HK-2 (cell line): ENCODE data around the gene C14orf119.

Experiments
- DNase-seq: peaks from one replicate; pipeline ENCODE4 v3.0.0-alpha.2; 2018; ENCODE audit not compliant: unreplicated experiment

Gene C14orf119

DNA sequence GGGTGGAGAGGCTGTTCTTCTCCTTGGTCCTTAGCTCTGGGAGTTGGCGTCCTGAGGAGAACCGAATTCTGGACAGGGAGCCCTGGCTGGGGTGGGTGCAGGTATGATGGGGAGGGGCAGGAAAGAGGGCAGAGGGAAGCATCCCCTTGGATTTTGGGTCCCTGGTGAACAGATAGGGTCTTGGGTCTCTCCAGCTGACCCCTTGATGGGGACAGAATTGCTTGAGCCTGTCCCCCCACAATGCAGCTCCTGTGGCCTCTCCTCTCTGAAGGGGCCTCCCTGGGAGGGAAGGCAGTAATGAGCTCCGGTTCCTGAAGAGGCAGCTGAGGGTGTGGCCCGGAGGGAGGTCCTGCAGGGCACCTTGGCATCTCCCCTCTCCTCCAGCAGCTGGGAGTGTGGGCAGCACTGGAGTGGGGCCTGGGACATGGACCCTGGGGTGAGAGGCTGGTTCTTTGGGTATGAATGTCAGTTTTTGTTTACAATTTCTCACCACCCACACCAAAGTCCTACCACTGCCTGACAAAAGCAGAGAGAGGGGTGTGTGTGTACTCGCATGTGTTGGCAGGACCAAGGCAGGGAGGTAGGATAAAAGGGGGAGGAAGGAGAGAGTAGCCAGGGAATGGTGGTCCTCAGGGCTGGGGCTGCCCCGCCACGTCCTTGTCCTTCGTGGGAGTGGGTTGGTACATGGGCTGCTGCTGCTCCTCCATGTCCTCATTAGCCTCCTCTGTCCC is 31.4 kb downstream of the C14orf119 start:
- no peak for DNase-seq

DNA sequence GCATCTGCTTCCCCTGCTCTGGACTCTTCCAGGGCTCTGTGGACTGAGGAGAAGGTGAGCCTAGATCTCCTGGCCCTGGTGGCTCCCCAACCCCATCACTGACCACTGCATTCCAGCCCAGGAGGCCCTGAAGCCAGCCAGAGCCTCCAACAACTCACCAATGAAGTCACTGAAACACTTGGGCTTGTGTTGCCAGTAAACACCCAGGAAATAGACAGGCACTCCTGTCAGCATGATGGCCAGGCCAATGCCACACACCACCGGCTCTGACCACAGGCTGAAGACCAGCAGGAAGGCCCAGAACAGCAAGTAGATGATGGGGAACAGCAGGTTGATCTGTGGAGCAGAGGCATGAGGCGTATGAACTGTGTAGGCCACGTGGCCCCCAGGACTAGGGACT is 32.6 kb downstream of the C14orf119 start:
- no peak for DNase-seq

DNA sequence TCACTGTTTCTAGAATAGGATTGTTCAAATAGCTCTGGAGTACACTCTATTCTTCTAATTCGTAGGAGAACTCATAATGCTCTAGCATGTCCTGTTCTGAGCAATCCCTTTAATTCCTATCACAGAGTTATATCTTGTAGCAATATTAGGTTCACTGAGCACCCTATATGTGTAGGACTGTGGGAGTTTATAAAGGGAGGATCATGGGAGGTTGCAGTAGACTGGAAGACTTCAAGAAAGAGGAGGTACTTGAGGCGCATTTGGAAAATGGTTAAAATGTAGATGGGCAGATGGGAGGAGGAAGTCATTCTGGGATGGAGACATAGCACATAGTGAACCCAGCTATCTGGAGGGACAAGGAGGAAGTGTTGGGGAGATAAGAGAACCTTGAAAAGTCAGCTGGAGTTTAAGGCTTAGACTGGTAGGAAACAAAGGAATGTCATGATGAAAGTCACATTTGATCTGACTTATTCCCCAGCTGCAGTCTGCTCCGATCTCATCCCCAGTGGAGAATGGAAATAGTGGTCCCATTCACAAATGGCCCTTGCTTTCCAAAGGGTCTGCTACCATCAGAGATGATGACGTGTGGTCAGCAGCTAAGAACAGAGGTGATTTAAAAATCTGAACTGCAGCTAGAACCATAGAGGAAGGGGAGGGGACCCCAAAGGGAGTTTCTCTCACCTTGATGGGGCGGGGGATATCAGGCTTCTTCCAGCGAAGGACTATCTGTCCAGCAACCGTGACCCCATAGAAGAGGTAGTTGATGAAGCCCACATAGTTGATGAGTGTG is 33.9 kb downstream of the C14orf119 start:
- no peak for DNase-seq

DNA sequence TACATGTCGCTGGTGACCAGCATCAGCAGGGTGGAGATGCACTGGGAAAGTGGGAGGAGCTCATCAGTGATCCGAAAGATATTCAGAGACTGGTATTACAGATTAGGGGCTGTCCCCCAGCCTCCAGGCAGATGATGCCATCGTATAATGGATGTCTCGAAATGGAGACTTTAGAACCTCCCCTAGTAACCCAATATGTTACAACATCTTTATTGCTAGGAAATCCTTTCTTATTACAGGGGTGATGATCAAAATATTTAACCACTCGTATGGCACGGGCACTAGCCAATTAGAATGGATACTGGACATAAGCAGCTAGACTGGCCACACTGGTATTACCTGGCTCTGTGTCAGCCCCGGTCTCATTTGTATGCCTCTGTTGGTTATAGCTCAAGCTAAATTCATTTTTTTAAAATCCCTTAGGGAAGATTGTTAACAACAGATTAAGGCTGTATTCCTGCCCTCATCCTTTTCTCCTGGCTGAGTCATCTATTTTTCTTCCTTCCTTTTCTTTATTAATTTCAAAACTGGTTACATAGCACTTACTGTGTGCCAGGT is 34.5 kb downstream of the C14orf119 start:
- DNase-seq = no peak

DNA sequence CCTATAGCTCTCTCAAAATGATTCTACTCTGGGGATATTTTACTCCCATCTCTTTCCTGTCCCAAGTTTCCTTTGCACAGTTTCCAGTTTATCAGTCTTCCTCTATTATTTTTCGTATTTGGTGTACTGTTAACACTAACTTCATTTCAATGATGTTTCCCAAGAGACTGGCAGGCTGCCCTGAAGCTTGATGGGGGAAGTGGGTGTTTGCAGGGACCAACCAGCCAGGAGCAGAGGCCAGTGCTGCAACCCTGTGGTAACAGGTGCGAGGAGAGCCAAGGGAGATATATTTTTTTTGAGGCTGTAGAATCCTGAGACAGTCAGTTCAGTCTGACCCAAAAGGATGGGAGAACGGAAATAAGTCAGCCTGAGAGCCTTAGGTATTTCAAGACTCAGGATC is 35.6 kb downstream of the C14orf119 start:
- no peak for DNase-seq

DNA sequence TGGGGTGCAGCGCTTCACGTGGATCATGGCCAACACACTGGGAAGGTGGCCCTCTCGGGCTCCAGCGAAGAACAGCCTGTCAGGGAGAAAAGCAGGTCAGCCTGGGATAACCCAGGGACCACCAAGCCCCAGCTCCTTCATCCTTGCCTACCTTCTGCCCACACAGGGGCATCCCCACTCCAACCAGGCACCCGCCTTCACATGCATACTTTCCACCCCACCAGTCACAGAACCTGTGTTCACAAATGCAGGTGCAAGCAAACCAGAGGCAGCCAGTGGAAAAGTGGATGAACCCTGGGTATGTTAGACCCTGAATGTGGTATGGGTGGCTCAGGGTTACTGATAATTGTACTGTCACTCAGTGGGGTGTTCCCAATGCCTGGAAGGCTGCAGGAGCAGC is 36.2 kb downstream of the C14orf119 start:
- DNase-seq = no peak

DNA sequence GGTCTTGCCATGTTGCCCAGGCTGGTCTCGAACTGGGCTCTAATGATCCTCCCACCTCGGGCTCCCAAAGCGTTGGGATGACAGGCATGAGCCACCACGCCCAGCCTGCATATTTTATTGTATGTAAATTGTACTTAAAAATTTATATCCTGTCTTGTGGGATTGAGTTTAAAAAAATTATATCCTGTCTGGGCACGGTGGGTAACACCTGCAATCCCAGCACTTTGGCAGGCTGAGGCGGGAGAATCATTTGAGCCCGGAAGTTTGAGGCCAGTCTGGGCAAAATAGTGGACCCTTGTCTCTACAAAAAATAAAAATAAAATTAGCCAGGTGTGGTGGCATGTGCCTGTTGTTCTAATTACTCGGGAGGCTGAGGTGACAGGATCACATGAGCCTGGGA is 37.7 kb downstream of the C14orf119 start:
- DNase-seq = no peak

DNA sequence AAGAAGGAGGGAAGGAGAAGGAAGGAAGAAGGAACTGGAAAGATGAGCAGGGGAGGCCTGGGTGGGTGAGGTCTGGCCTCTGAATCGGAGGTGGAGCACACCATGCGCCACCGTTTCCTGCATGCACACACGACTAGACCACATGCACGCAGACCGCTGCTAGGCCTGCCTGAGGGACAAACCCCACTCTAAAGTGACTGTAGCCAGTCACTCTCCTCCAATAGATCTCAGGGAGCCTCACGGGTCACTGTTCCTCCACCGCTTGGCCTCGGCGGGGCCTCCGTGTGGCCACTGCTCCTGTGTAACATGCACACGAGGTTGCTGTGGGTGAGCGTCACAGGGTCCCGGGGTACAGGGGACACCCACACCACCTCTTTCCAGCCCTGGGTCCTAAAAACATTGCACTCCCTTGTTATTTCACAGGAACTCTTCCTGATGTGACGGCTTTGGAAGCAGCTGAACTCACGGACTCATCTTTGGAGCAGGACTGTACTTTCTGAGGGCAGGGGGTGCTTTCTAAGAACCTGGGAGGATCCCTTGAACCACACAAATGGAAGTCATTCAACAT is 41.3 kb downstream of the C14orf119 start:
- DNase-seq = no peak

DNA sequence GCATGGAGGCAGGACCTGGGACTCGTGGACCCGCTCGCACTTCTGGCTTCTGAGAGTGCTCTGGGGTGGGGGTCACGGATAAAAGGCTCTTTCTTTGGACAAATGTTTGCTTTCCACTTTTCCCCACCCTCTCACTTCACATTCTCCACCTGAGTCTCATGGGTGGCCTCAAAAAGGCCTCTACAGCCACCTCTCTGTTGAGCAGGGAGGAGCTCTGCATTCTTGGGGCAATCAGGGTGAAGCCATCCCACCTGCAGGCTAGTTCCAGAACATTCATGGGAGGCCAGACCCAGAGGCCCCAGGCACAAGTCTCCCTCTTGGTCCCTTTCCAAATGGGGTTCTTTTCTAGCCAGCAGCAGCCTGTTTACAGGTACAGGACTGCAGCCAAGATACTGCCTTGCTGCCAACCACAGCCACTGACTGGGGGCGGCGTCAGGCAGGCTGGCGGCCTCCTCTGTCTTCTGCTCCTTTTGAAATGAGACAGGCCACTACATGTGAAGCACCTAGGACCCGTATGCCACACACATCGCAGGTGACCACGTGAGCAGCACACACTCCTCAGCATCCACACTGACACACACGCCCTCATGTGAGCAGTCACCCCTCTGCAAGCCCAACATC is 42.0 kb downstream of the C14orf119 start:
- DNase-seq = no peak

DNA sequence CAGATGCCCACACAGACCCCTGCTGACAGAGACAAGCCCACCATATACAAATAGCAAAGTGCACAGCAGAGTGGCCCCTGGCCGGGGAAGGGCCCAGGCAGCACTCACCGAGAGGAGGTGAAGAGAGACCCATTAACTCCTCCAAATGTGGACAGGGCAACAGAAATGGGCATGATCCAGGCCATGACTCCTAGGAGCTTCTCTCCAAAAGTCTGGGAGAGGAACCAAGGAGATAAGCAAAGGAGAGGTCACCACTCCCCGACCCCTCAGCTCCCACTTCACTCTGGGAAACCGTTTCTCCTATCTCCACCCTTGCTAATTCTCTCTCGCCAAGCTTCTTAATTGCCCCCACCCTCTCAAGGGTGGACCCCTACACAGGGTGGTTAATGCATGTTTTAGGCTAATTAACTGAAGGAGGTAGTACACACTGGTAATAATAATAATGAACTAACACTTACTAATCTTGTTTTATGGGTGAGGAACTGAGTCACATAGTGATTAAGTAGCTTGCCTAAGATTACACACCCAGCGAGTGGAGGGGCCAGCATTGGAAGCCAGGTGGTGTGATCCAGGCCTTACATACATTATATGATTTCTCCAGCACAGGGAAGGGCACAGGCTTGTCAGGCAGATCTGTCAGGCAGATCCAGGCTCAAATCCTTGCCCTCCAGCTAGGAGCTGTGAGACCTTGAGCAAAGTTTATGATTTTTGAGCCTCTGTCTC is 42.7 kb downstream of the C14orf119 start:
- no peak for DNase-seq

DNA sequence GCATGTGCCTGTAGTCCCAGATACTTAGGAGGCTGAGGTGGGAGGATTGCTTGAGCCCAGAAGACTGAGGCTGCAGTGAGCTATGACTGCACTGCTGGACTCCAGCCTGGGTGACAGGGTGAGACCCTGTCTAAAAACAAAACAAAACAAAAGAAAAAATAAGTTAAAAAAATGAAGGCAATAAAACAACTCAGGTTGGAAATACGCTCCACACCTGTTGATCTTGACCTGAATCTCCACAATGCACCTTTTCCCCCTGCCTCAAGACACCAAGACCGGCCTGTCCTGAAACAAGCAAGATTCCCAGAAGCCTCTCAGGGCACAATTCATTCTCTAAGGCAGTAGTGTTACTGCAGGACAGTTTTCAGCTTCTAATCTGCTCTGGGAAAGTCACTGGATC is 44.6 kb downstream of the C14orf119 start:
- no peak for DNase-seq

DNA sequence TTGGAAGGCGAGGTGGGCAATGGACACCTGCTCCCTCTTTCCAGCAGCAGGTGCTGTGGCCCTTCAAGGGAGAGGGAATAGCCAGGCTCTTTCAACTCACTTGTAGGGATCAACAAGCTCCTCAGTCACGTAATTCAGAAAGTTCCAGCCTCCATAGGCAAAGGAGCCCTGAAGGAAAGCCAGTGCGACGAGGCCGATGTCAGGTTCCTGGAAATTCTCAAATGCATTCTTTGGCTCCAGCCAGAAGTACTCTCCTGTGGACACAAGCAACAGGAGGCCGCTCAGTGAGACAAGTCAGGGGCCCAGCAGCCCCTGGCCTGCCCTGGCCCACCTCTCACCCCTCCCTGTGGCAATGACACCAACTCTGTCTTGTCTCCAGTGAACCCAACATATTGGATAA is 45.1 kb downstream of the C14orf119 start:
- DNase-seq = no peak

DNA sequence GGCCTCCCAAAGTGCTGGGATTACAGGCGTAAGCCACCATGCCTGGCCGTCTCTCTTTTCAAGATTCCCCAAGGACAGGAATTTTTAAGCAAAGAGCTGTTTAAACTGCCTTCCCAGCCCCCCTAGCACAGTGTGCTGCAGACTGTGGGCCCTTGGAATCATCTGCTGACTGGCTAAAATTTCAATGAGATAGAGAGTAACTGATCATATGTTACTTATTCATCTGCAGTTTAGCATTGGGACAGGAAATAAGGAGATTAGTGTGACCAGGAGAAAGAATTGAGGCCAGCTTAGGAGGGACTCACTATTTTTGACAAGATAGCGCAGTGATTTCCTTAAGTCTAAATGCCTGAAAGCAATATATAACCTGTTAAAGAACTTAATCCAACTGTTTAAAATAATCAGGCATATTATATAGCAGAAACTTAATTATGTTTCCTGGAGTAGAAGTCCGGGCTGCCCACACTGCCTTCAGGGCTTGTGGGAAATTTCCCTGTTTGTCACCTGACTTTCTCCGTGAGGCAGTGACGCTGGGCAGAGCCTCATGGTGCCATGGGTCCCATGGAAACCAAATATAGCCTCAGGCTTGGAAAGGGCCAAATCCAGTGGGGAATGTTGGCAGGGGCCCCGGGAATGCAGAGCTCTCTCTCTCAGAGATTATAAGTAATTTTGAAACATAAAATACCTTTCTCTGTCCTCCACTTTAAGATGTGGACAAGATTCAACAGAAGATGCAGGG is 46.6 kb downstream of the C14orf119 start:
- DNase-seq = no peak

DNA sequence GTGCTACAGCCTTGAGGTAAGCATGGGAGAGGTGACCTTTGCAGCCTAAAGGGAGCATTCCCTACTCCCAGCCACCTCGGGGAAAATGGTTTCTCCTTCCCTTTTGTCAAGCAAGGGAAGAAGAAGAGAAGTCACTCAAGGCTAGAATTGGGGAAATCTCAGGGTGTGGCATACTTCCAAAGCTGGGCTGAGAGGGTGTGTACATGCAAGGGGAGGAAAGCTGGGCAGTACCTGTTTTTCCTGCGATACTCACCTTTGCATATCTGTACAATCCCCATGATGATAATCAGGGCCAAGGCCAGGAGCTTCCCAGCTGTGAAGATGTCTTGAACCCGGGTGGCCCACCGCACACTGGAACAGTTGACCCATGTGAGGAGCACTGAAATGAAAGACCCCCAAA is 47.5 kb downstream of the C14orf119 start:
- DNase-seq = no peak

DNA sequence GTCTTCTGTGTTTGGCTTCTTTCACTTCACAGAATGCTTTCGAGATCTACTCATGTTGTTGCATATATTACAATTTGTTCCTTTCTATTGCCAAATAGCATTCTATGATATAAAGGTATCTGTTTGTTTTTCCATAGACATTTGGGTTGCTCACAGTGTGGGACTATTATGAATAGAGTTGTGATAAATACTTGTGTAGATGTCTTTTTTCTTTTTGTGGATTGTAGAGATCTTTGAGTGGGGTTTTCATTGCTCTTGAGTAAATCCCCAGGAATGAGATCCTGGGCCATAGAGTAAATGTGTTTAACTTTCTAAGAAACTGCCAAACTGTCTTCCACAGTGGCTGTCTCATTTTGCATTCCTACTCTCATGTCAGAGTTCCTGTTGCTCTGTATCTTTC is 48.6 kb downstream of the C14orf119 start:
- DNase-seq = no peak

DNA sequence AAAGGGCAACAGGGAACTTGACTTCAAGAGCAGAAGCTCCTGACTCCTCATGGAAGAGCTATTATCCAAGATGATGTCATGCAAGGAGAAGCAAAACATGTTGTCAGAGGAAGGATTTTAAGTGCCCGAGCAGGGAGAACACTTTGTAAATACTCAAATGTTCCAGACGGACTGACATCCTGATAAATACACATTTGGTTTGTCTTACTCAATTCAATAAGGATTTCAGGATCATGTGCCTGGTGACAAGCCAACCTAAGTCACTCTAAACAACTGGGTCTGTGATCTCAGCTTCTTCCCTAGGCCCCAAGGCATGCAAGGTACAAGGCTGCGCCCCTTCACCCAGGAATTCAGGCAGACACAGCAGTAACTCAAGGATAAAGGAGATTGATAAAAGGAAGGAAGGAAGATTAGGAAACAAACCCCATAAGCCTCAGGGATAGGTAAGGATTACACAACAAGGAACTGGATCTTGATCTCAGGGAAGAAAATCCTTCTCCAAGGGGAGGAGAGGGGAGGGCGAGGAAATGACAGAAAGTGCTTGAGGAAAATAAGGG is 50.6 kb downstream of the C14orf119 start:
- no peak for DNase-seq

DNA sequence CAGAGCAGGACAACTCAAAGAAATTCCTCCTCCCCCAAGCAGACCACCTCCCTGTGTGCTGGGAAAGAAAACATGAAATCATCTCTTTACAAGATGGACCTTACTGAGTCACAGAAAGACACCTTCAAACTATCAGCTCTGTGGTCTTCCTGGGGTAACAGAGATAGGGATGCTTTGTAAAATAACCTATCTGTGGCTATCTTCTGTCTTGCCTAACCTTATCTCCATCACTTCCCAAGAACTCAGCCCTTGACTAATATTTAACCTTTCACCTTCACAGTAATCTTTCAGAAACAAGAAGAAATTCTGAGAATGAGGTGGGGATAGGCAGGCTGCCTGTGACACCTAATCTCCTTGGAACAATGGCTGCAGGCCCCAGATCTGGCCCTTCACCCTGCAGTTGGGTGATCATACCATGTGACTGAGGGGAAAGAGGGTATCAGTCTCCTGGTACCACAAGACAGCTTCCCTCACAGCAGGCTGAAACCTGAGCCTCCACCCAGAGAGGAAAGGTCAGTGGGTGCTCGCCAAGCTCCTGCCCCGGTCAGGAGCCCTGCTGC is 51.1 kb downstream of the C14orf119 start:
- no peak for DNase-seq

DNA sequence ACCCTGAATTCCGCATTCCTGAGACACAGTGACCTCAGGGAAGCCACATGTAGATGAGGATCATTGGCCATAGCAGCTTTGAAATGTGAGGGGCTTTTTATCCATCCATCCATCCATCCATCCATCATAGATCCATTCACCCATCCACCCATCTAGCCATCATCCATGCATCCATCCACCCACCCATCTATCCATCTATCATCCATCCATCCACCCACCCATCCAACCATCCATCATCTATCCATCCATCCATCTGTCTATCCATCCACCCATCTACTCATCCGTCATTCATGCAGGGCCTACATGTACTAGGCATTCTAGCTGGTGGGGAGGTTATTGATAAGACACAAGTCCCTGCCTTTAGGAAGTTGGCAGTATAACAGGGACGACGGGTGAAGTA is 51.7 kb downstream of the C14orf119 start:
- no peak for DNase-seq

DNA sequence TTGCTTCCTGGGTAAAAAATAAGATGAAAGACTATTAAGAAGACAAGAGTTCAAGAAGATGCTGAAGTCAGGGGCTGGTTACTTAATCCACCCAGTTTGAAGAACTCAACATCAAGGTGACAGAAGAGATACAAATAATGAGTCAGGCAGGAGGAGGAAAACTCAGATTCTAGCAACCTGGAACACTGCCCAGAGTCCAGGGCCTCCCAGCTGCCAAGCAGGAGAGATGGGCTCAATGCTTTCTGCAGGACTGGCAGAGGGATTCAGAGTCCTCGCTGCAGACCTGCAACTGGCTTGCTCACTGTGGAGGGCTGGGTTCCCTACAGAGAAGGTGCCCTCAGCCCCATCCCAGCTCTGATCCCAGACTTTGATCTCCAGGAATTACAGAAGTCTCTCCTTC is 52.4 kb downstream of the C14orf119 start:
- DNase-seq = no peak

DNA sequence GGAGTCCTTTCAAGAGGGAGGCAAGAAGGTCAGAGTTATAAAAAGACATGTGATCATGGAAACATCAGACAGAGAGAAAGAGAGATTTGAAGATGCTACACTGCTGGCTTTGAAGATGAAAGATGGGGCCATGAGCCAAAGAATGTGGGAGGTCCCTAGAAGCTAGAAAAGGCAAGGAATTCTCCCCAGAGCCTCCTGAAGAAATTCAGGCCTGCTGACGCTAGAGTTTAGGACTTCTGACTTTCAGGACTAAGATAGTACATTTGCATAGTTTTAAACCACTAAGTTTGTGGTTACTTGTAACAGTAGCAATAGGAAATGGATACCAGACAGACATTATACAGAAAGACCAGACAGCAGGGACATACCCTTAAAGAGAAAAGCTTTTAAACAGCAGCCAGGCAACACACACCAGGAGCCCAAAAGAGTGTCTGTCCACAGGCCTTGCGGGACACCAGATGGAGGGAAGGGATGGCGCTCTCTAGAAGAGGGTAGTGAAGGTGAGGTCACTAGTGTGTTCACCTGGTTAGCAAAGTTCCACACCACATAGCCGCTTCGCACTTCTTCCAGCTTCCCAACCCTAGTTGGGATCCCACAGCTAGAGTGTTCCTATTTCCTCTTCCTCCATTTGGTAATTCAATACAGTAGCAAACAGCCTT is 53.4 kb downstream of the C14orf119 start:
- DNase-seq = no peak
